ENCODE data around the gene NR1H3.
"Not testable (repeated sequence)": the region's sequence is repeated elsewhere in the genome, so short reads cannot be mapped to it uniquely, and the experiment has no call there.

The NR1H3 gene

DNA sequence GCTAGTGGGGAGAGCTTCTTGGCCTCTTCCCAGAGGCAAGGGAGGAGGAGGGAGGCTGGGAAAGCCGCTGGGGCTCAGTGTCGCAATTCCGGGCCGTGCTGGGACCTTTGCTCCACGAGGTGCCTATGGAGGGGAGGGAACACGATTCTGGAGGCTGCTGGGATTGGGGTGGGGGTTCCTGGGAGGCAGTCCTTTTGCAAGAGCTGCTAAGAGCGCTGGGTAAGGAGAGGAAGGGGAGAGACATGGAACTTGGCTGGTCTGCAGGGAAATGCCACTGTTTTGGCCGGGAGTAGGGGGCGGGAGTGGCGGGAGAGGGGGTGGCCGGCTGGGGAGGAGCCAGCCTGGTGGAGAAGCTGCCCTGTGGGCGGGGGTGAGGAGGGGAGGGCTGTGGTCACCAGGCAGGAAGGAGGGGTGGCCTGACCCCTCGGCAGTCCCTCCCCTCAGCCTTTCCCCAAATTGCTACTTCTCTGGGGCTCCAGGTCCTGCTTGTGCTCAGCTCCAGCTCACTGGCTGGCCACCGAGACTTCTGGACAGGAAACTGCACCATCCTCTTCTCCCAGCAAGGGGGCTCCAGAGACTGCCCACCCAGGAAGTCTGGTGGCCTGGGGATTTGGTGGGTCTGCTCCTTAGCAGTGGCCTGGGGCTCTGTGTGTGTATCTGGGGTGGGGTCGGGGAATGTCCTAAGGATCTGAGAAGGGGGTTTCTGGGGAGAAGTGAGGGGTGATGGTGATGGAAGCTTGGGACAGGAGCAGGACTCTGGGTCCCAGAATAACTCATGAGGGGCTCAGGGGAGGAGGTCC lies at the start of gene NR1H3:
TSS of gene NR1H3 (plus strand) at position 480 of the 800 bp plus-strand sequence. CDS start 1,221 bp downstream, outside the sequence.
- no peak for DNase-seq

DNA sequence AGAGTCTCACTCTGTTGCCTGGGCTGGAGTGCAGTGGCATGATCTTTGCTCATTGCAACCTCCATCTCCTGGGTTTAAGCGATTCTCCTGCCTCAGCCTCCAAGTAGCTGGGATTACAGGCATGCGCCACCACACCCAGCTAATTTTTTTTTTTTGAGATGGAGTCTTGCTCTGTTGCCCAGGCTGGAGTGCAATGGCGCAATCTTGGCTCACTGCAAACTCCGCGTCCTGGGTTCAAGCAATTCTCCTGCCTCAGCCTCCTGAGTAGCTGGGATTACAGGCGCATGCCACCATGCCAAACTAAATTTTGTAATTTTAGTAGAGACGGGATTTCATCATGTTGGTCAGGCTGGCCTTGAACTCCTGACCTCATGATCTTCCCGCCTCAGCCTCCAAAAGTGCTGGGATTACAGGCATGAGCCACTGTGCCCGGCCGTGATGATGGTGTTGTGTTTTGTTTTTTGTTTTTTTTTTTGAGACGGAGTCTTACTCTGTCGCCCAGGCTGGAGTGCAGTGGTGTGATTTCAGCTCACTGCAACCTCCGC lies 49.7 kb upstream of the NR1H3 start:
- not testable (repeated sequence) for DNase-seq

- DNase-seq: no peak
Observed at GRCh38 chr11:47208628-47209027, 49.2 kb upstream of the NR1H3 start.

GRCh38 chr11:47212938-47213337 lies 44.9 kb upstream of the NR1H3 start:
- no peak for DNase-seq

GRCh38 chr11:47213950-47214565 lies 43.7 kb upstream of the NR1H3 start:
- DNase-seq: peak; percentile 79

DNA sequence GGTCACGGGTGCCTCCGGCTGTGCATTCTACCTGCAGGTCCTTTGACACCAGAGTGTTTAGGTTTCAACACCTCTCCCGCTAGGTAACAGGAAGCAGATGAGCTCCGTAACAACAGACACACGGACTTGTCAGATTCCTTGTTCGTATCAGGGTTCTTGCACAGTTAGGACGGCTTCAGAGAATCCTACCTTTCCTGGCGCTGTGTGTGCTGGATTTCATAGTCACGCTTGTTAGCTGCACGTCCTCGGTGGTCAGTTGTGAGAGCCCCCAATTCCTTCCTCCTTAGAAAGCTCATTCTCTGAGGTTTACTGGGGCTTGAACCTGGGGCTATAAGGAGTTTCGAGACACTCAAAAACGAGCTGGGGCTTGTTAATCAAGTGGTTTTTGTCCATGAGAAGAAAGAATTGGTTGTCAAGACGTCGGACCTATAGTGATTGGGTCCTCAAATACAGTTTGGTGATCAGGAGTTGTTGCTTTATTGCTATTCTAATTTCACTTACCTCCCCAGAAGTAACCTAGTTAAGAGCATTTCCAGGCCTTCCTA lies 42.4 kb upstream of the NR1H3 start:
- peak; percentile 40 for DNase-seq

DNA sequence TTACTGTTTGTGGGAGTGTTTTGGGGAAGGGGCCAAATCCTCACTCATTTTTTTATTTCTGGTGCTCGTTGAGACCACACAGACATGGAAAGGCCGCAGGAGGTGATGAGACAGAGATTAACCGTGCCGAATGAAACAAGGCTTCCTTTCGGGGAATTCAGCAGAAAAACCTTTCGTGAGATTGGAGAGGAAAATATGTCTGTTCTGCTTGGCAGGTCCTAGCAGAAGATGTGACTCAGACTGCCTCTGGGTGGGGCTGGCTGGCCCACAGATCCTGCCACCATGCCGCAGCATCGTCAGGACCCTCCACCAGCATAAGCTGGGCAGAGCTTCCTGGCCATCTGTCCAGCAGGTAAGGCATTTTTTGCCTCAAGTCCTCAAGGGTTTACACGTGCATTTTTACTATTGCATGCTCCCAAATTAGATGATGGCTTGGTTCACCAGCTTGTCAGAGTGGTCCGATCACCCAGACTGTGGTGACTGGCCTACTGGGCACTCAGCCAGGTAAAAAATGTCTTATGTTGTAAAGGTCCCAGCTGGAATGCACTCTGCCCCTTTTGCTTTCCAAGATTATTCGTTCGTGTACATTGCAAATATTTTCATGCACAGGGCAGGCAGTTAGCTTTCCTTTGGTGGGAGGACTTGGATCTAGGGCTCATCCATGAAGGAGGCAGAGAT lies 41.5 kb upstream of the NR1H3 start:
- no peak for DNase-seq

DNA sequence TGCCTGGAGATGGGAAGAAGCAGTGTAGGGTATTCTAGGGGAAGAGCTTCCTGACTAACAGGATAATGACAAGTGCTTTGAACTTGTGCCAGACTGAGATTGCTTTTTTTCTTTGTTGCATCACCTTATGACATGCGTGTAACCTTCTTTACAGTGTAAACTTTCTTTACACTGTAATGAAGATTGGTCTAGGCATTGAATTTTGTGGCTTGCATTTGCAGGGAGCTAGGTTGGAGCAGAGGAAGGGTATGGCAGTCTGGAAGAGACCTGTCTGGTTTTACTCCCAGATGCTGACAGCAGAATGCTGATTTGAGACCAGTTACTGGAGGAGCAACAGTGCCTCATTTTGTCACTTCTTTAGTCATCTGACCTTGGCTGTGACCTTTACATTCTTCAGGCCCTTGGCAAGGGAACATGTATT lies 37.4 kb upstream of the NR1H3 start:
- no peak for DNase-seq

GRCh38 chr11:47222696-47223095 lies 35.1 kb upstream of the NR1H3 start:
- DNase-seq: no peak

- no peak for DNase-seq
Observed at GRCh38 chr11:47225552-47226400, 32.0 kb upstream of the NR1H3 start.

GRCh38 chr11:47229161-47229560 lies 28.6 kb upstream of the NR1H3 start:
- DNase-seq: no peak

GRCh38 chr11:47233051-47233450 lies 24.7 kb upstream of the NR1H3 start:
- no peak for DNase-seq

GRCh38 chr11:47233989-47234668 lies 23.7 kb upstream of the NR1H3 start:
- no peak for DNase-seq

DNA sequence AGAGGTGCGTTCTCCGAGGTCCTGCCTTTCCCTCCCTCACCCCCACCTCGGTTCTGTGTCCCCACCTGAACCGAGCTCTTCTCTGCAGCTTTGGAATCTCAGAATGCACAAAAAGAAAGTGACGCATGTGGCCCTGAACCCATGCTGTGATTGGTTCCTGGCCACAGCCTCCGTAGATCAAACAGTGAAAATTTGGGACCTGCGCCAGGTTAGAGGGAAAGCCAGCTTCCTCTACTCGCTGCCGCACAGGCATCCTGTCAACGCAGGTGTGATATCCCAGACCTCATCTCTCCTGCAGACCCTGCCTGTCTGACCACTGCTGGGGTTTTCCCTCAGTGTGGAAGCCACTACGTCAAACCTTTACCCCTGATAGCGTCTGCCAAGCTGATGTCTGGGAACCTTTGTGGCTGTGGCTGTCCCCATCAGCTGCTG lies 23.1 kb upstream of the NR1H3 start:
- DNase-seq: peak; percentile 57

- DNase-seq: no peak
Observed at GRCh38 chr11:47235163-47235562, 22.6 kb upstream of the NR1H3 start.

DNA sequence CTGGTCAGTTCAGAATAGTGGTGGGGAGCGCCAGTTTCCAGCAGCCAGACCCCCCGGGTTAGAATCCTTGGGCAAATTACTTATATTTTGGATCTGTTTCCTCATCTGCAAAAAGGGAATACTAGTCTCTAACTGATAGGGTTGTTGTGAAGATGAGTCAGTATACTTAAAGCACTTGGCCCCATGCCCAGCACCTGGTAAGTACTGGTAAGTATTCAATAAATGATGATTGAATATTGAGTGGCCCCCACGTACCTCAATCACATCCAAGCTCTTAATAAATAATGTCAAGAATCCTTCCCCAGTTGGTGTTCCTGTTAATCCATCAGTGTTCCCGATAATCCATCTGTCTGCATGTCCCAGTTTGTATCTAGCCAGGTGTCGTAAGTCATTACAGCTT lies 21.3 kb upstream of the NR1H3 start:
- DNase-seq: no peak

DNA sequence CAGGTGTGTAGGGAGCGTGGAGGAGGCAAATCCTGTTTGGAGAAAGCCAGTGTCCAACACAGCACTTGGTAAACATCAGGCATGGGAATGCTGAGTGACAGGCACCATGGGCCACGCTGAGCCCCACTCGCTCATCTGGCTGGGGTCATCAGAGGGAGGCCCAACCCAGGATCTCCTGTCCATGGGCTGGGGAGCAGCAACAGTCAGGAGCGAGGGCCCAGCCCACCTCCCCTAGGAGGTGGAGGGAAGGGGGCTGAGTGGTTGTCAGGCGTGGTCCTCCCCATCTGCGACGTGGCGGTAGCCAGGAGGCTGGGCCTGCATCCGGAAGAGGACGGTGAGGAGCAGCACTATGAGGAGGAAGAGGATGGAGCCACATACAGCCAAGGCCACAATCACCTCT lies 17.9 kb upstream of the NR1H3 start:
- no peak for DNase-seq

GRCh38 chr11:47241841-47242301 lies 15.9 kb upstream of the NR1H3 start:
- DNase-seq: no peak

- no peak for DNase-seq
Observed at GRCh38 chr11:47242596-47243192, 15.1 kb upstream of the NR1H3 start.

- DNase-seq: no peak
Observed at GRCh38 chr11:47243454-47243853, 14.3 kb upstream of the NR1H3 start.

Measured in NCI-H2107 (cell line).